Chondrocyte (in vitro differentiated cells): ENCODE data around the gene CKLF. TPM values are rescaled to one million over a fixed set of nuclear protein-coding genes. Genes with fewer than 3 reads are reported as not detected.

ENCODE experiments used
- DNase-seq: peaks from one replicate; pipeline ENCODE4 v3.0.0; 2021; ENCODE audit warnings: mixed read lengths, low spot score
- H3K27ac Mint-ChIP-seq: one replicate; pipeline ENCODE4 v1.8.0; 2021; ENCODE audit warnings: mild to moderate bottlenecking, moderate library complexity, mixed read lengths; ENCODE audit not compliant: unreplicated experiment
- H3K27me3 Mint-ChIP-seq: 2 replicates; pipeline ENCODE4 v1.8.0; 2021; ENCODE audit warnings: low read depth, mixed read lengths
- H3K36me3 Mint-ChIP-seq: 2 replicates; pipeline ENCODE4 v1.8.0; 2021; ENCODE audit warnings: low read depth, mixed read lengths
- H3K4me1 Mint-ChIP-seq: 2 replicates; pipeline ENCODE4 v1.8.0; 2021; ENCODE audit warnings: low read depth, mild to moderate bottlenecking, mixed read lengths
- H3K4me3 Mint-ChIP-seq: one replicate; pipeline ENCODE4 v1.8.0; 2021; ENCODE audit warnings: mild to moderate bottlenecking, moderate library complexity, mixed read lengths; ENCODE audit not compliant: unreplicated experiment
- H3K9me3 Mint-ChIP-seq: 2 replicates; pipeline ENCODE4 v1.8.0; 2021; ENCODE audit warnings: low read depth, mixed read lengths
- total RNA-seq: library from RNA; stranded (reverse); gene quantifications from 3 replicates; pipeline ENCODE4 v1.2.1, GENCODE V29; 2021
- TF ChIP-seq, protein P1 (sequence below): fragments of 200-600 bp; sonication (generic); IDR thresholded peaks from 2 replicates; pipeline ENCODE4 v1.5.0; 2021; ENCODE audit warnings: antibody characterized with exemption, mild to moderate bottlenecking, moderate library complexity

The CKLF gene
- total RNA-seq, 1 donor from 2014 or later, result 47.3 TPM

- Mint-ChIP-seq H3K4me3 (no peak overlapping the region), H3K36me3 (peaks cover 10% of the 10 kb centered on the region), H3K27ac (no peak overlapping the region), H3K27me3 (no peaks in the 10 kb centered on the region), H3K9me3 (peaks cover 5% of the 10 kb centered on the region), H3K4me1 (peaks cover 53% of the 10 kb centered on the region)
- TF ChIP-seq, protein P1, sequence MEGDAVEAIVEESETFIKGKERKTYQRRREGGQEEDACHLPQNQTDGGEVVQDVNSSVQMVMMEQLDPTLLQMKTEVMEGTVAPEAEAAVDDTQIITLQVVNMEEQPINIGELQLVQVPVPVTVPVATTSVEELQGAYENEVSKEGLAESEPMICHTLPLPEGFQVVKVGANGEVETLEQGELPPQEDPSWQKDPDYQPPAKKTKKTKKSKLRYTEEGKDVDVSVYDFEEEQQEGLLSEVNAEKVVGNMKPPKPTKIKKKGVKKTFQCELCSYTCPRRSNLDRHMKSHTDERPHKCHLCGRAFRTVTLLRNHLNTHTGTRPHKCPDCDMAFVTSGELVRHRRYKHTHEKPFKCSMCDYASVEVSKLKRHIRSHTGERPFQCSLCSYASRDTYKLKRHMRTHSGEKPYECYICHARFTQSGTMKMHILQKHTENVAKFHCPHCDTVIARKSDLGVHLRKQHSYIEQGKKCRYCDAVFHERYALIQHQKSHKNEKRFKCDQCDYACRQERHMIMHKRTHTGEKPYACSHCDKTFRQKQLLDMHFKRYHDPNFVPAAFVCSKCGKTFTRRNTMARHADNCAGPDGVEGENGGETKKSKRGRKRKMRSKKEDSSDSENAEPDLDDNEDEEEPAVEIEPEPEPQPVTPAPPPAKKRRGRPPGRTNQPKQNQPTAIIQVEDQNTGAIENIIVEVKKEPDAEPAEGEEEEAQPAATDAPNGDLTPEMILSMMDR, result no peak
- peak; percentile 62 for DNase-seq
Observed at GRCh38 chr16:66508914-66509496, 43.4 kb upstream of the CKLF start.

GRCh38 chr16:66509576-66509975 lies 42.8 kb upstream of the CKLF start:
- DNase-seq, result peak; percentile 57
- Mint-ChIP-seq H3K27me3 (no peaks in the 10 kb centered on the region), H3K4me3 (no peak overlapping the region), H3K4me1 (peaks cover 50% of the 10 kb centered on the region), H3K27ac (no peak overlapping the region), H3K36me3 (peaks cover 10% of the 10 kb centered on the region), H3K9me3 (peaks cover 5% of the 10 kb centered on the region)
- TF ChIP-seq, protein P1, result no peak

DNA sequence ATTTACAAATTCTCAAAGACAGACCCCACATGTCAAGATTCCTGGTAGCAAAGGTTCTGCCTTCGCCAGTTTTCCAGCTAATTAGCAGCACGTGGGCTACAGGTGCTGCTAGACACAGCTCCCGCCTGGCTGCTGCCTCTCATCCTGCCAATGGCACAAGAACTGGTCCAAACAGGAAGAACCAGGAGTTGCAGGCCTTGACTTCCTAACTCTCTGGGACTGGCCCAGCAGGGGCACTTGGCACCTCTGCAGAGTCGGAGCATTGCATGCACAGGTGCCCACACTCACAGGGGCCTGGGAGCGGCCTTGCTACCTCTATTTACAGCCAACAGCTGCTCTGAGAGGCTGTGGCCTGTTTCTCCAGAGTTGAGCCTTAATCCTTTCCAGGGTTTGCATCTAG lies 42.1 kb upstream of the CKLF start:
- TF ChIP-seq, protein P1, result no peak
- H3K27me3 Mint-ChIP-seq, result no peaks in the 10 kb centered on the region
- H3K27ac Mint-ChIP-seq, result no peak overlapping the region
- DNase-seq, result peak; percentile 50
- peaks cover 5% of the 10 kb centered on the region for H3K9me3 Mint-ChIP-seq
- no peak overlapping the region for H3K4me3 Mint-ChIP-seq
- H3K4me1 Mint-ChIP-seq, result peaks cover 52% of the 10 kb centered on the region
- H3K36me3 Mint-ChIP-seq, result peaks cover 13% of the 10 kb centered on the region

DNA sequence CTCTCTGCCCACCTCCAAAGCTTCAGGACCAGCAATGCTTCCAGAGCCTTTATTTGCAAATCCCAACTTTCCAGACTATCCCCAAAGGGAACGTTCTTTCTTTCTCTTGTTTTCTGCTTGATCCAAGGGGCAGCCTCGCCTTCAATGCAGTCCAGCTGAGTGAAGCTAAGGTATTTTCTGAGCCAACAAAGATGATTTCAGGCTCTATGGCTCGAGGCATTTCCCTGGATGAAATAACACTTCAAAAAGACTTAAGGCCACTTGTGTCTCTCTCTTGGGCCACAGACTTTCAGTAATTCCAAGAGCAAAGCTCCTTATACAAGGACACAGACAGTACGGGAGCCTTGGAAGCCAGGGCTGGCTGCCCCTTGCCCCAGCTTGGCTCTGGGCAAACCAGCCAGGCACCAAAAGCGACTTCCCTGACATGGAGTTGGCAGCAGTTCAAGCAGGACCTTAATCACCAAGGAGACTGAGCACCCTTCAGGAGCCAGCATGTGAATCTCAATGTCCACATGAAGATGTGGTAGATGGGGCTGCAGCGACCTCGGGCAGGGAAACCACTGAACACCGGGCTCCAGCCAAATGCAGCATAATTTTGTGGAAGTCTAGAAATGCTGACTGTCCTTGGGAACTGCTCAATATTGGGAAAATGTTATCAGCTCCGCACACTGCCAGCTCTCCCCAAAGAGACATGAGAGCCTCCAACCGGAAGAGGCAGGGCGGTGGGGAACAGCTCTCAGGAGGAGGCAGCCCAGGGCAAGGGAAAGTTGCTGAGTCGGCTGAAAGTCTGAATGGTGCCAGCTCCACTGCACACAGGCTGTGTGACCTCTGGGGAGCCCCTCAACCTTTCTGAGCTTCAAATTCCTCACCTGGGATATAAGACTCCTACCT lies 41.4 kb upstream of the CKLF start:
- DNase-seq, result peak; percentile 42
- TF ChIP-seq, protein P1, result no peak
- H3K4me3 Mint-ChIP-seq, result no peak overlapping the region
- peaks cover 59% of the 10 kb centered on the region for H3K4me1 Mint-ChIP-seq
- H3K27me3 Mint-ChIP-seq, result no peaks in the 10 kb centered on the region
- H3K27ac Mint-ChIP-seq, result peak overlapping the region; percentile 93
- H3K36me3 Mint-ChIP-seq, result peaks cover 15% of the 10 kb centered on the region
- H3K9me3 Mint-ChIP-seq, result peaks cover 5% of the 10 kb centered on the region

GRCh38 chr16:66511602-66512271 lies 40.6 kb upstream of the CKLF start:
- Mint-ChIP-seq H3K27me3 (no peaks in the 10 kb centered on the region), H3K4me1 (peaks cover 67% of the 10 kb centered on the region)

More at GRCh38 chr16:66511602-66512271, 40.6 kb upstream of the CKLF start:
- Mint-ChIP-seq H3K4me3 (peak overlapping the region; percentile 50), H3K36me3 (peaks cover 15% of the 10 kb centered on the region), H3K9me3 (peaks cover 5% of the 10 kb centered on the region), H3K27ac (peak overlapping the region; percentile 93)
- peak; percentile 40 for DNase-seq
- TF ChIP-seq, protein P1, result peak; percentile 20
